Measurements from ENCODE around the gene EIF3B. TPM values are rescaled to one million over a fixed set of nuclear protein-coding genes. Genes with fewer than 3 reads are reported as not detected.
"Not testable (repeated sequence)": the region's sequence is repeated elsewhere in the genome, so short reads cannot be mapped to it uniquely, and the experiment has no call there.

The EIF3B gene
- 100 to 1,000 TPM in 1 of 2 donors, 10 to 100 TPM in 1; 90.4 to 105 TPM for total RNA-seq
- long read RNA-seq, transcript EIF3B-201 (19 exons, 3,055 nt): major isoform, 140 of 376 reads
- long read RNA-seq, transcript EIF3B-202 (19 exons, 2,966 nt): minor isoform, 132 of 376 reads
- long read RNA-seq, partial matches to known transcripts: 18 of 376 reads
- long read RNA-seq, other reads (novel, unspliced or antisense): 85 of 376 reads

DNA sequence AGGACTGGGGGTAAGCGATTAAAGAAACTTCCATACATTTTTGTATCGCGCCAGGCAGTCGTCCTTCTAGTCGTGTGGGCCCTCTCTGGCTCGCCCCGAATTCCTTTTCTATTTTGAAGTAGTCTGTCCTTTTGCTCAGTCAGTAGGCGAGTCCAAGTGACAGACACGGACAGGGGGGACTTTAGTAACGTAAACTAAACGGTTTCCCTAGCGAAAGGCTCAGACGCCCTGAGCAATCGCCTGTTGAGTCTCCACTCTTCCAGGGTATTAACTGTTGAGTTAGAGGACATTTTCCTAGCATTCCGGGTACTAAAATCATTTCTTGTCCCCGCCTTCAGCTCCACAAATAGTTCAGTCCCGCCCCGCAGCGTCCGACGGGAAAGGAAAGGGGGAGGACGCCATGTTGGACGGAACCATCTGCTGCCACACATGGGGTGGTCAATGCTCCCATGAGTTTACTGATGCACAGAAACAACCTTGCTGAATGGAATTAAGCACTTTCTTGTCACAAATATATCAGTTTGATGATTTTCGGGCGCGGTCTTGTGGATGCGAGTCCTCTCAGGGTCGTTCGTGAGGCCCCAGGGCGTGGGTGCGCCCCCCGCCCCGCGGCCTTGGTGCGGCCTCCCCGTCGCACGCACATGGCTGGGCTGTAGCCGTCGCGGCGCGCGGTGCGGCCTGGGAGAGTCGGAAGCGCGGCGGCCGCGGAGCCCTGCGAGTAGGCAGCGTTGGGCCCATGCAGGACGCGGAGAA is at the start of gene EIF3B:
EIF3B (plus strand) TSS at position 642 of the 753 bp plus-strand sequence; CDS start at position 737, 95 bp downstream.
- peak; percentile 84 to 92 for DNase-seq
- intact Hi-C loops (cut with DNase I, micrococcal nuclease): no loop called here
- ATAC-seq: peak; percentile 90

GRCh38 chr7:2305258-2305657 is 49.4 kb upstream of the EIF3B start:
- ATAC-seq; DNase-seq; intact Hi-C loops (cut with DNase I, micrococcal nuclease): not testable (repeated sequence)

GRCh38 chr7:2306688-2307087 is 47.9 kb upstream of the EIF3B start:
- ATAC-seq: no peak
- DNase-seq: no peak
- intact Hi-C loops (cut with DNase I, micrococcal nuclease): no loop called here

DNA sequence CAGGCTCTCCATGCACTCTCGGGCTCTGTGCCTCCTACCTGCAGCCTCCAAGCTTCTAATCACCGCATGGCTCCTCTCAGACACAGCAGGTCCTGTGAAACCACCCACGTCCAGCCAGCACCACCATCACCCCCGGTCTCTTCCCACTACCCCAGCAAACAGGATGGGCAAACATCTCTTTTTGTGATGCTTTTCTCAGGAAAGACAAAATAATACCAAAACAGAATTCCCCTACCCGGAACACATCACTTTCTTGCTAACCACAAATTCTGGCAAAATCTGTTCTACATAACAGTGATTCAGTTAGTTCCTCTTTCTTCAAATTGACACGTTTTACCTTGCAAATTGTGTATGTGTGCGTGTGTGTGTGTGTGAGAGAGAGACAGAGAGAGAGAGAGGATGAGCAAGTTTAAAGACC is 46.9 kb upstream of the EIF3B start:
- intact Hi-C loops (cut with DNase I, micrococcal nuclease): no loop called here
- ATAC-seq (no peak), DNase-seq (no peak)

DNA sequence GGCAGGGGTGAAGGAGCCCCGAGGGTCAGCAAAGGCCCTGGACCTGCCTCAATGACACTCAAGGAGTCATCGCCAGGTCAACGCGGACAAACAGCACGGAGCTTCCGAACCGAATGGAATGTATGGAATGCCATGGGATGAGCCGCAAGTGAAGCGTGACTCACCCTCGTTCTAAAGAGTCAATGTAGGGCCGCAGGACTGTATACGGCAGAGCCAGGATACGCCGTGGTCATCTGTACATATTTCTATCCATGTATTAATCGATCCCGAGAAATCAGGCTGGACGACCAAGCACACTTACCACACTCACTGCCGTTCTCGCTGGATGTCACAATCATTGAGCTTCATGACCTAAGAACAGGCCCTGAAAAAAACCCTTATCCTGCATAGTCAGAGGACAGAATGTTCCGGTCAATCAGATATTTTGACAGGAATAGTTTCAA is 44.7 kb upstream of the EIF3B start:
- ATAC-seq (no peak), DNase-seq (no peak)
- intact Hi-C loops (cut with DNase I, micrococcal nuclease): no loop called here

GRCh38 chr7:2312267-2312929 is 42.2 kb upstream of the EIF3B start:
- intact Hi-C loops (cut with DNase I, micrococcal nuclease): no loop called here
- ATAC-seq: no peak
- no peak for DNase-seq

- peak; percentile 42 for ATAC-seq
- DNase-seq: peak in 1 of 2 donors; percentile 65
- intact Hi-C loops (cut with DNase I, micrococcal nuclease): no loop called here
These were observed 41.0 kb upstream of the EIF3B start for GRCh38 chr7:2313450-2314208.

GRCh38 chr7:2314209-2314955 is 40.2 kb upstream of the EIF3B start, which contains the start of gene SNX8:
TSS of gene SNX8 (minus strand) at chr7:2314441. CDS start at chr7:2314421, 20 bp downstream.
- intact Hi-C loops (cut with DNase I, micrococcal nuclease): no loop called here
- DNase-seq (peak; percentile 93 to 97), ATAC-seq (peak; percentile 93)

DNA sequence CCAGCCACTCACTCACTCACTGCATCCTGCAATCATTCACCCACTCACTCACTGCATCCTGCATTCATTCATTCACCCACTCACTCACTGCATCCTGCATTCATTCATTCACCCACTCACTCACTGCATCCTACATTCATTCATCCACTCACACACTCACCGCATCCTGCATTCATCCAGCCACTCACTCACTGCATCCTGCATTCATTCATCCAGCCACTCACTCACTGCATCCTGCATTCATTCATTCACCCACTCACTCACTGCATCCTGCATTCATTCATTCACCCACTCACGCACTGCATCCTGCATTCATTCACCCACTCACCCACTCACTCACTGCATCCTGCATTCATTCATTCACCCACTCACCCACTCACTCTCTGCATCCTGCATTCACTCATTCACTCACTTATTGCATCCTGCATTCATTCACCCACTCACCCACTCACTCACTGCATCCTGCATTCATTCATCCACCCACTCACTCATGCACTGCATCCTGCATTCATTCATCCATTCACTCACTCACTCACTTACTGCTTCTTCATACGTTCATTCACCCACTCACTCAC is 39.6 kb upstream of the EIF3B start:
- DNase-seq; intact Hi-C loops (cut with DNase I, micrococcal nuclease); ATAC-seq: not testable (repeated sequence)

DNA sequence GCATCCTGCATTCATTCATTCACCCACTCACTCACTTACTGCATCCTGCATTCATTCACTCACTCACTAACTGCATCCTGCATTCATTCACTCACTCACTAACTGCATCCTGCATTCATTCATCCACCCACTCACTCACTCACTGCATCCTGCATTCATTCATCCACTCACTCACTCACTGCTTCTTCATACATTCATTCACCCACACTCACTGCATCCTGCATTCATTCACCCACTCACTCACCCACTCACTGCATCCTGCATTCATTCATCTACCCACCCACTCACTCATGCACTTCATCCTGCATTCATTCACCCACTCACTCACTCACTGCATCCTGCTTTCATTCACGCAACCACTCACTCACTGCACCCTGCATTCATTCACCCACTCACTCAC is 38.8 kb upstream of the EIF3B start:
- intact Hi-C loops (cut with DNase I, micrococcal nuclease): no loop called here
- ATAC-seq (no peak), DNase-seq (no peak)

- intact Hi-C loops (cut with DNase I, micrococcal nuclease): no loop called here
- DNase-seq (no peak), ATAC-seq (no peak)
These were observed 38.0 kb upstream of the EIF3B start for GRCh38 chr7:2316578-2316977.

DNA sequence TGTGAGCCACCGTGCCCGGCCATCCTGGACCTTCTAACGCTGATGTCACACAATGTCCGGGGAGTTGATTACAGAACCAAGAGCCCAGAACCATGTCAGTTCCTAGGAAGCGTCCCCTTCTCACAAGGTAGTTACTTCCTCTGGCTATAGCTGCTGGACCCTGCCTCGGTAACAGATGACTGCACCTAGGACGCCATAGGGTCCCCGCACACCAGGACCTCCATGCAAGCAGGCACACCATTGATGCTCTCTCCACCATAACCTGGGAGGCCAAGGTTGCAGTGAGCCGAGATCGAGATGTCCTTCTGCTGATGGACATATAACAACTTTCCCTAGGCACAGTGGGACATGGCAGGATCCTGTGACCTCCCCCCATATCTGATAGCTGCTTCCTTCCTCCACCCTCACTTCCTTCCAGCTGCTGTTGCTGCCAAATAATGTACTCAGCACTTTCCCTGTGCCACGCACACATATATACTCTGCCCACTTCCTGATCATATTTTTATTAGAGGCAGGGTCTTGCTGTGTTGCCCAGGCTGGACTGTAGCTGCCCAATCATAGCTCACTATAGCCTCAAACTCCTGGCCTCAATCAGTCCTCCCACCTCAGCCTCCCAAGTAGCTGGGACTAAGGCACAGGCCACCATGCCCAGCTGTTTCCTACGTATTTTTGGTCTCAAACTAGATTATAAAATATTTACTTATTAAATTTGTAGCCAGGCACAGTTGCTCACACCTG is 36.9 kb upstream of the EIF3B start:
- DNase-seq (no peak), ATAC-seq (no peak)
- intact Hi-C loops (cut with DNase I, micrococcal nuclease): no loop called here

- DNase-seq (no peak), ATAC-seq (no peak)
- intact Hi-C loops (cut with DNase I, micrococcal nuclease): no loop called here
These were observed 33.6 kb upstream of the EIF3B start for GRCh38 chr7:2321020-2321419.

- ATAC-seq: no peak
- intact Hi-C loops (cut with DNase I, micrococcal nuclease): no loop called here
- DNase-seq: no peak
These were observed 29.5 kb upstream of the EIF3B start for GRCh38 chr7:2325162-2325561.

DNA sequence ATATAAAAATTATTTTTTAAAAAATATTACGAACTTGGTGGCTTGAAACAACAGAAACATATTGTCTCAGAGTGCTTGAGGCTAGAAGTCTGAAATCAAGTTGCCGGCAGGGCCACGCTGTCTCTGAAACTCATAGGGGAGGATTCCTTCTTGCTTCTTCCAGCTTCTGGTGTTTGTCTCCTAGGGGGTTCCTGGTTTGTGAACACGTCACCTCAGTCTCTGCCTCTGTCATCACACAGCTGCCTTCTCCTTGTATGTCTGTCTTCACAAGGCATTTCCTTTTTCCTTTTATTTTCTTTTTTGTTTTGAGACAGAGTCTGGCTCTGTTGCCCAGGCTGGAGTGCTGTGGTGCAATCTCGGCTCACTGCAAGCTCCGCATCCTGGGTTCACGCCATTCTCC is 27.7 kb upstream of the EIF3B start:
- no peak for DNase-seq
- no peak for ATAC-seq
- intact Hi-C loops (cut with DNase I, micrococcal nuclease): no loop called here

DNA sequence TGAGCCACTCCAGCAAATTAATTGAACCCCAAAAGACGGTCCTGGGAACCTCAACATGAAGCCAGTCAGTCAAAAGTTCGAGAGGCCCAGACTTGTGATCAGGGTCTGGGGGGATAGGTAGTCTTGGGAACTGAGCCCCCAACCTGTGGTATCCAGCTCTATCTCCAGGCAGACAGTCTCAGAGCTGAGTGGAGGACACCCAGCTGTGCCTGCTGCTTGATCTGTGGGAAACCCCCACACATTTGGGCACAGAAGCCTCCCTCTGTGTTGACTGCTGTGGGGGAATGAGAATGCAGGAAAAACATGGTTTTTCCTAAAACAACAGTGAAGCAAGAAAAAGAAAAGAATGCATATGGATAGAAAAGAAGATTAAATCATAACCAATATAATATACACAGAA is 24.1 kb upstream of the EIF3B start:
- DNase-seq (no peak), ATAC-seq (no peak)
- intact Hi-C loops (cut with DNase I, micrococcal nuclease): no loop called here

DNA sequence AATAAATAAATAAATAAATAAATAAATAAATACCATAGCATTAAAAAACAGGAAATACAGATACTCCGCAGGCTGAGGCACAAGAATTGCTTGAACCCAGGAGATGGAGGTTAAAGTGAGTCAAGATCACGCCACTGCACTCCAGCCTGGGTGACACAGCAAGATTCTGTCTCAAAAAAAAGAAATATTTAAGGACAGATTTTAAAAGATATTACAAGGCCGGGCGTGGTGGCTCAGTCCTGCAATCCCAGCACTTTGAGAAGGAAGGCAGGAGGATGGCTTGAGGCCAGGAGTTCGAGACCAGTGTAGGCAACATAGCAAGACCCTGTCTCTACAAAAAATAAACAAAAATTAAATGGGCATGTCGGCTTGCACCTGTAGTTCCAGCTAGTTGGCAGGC is 22.9 kb upstream of the EIF3B start:
- ATAC-seq (no peak), DNase-seq (no peak)
- intact Hi-C loops (cut with DNase I, micrococcal nuclease): no loop called here

Measured in left colon (tissue), 2 donors.